IPS DF 6.9 (cell line): ENCODE measurements around the gene SOCS7.

Experiments
- DNase-seq: peaks from one replicate; pipeline ENCODE4 v3.0.0-alpha.2; 2013; ENCODE audit warnings: low read depth, low spot score
- H3K27ac ChIP-seq: one replicate; pipeline ENCODE4 v1.5.1; 2013; ENCODE audit warnings: low read length, control low read depth
- H3K27me3 ChIP-seq: 2 replicates; pipeline ENCODE4 v1.6.1; 2013; ENCODE audit warnings: mild to moderate bottlenecking, low read length; ENCODE audit not compliant: control insufficient read depth, insufficient read depth
- H3K36me3 ChIP-seq: 2 replicates; pipeline ENCODE4 v1.6.1; 2013; ENCODE audit warnings: low read length; ENCODE audit not compliant: control insufficient read depth, insufficient read depth
- H3K4me1 ChIP-seq: 2 replicates; pipeline ENCODE4 v1.6.1; 2013; ENCODE audit warnings: low read length; ENCODE audit not compliant: control insufficient read depth, insufficient read depth
- H3K4me3 ChIP-seq: 2 replicates; pipeline ENCODE4 v1.5.1; 2013; ENCODE audit warnings: mild to moderate bottlenecking, low read length
- H3K9me3 ChIP-seq: 2 replicates; pipeline ENCODE4 v1.6.1; 2013; ENCODE audit warnings: low read length, inconsistent platforms; ENCODE audit not compliant: control insufficient read depth, insufficient read depth
- WGBS: extraction: QIAGEN DNeasy Blood & Tissue Kit; methylation state at CpG from one replicate; pipeline ENCODE4 v1.1.7; 2013; ENCODE audit warnings: mixed read lengths, missing lambda C conversion rate; ENCODE audit not compliant: insufficient read length, insufficient coverage; 5-methylcytosine and 5-hydroxymethylcytosine counted together

Gene SOCS7

GRCh38 chr17:38440614-38441397 is 89.2 kb downstream of the SOCS7 start:
- H3K4me3 ChIP-seq: no peak overlapping the region
- no peak for DNase-seq
- no peak overlapping the region for H3K27ac ChIP-seq
- no peaks in the 10 kb centered on the region for H3K36me3 ChIP-seq
- H3K4me1 ChIP-seq: peaks cover 16% of the 10 kb centered on the region
- no peaks in the 10 kb centered on the region for H3K27me3 ChIP-seq
- no peaks in the 10 kb centered on the region for H3K9me3 ChIP-seq
- WGBS: no CpG with 5 or more reads among the region's 16 CpGs

DNA sequence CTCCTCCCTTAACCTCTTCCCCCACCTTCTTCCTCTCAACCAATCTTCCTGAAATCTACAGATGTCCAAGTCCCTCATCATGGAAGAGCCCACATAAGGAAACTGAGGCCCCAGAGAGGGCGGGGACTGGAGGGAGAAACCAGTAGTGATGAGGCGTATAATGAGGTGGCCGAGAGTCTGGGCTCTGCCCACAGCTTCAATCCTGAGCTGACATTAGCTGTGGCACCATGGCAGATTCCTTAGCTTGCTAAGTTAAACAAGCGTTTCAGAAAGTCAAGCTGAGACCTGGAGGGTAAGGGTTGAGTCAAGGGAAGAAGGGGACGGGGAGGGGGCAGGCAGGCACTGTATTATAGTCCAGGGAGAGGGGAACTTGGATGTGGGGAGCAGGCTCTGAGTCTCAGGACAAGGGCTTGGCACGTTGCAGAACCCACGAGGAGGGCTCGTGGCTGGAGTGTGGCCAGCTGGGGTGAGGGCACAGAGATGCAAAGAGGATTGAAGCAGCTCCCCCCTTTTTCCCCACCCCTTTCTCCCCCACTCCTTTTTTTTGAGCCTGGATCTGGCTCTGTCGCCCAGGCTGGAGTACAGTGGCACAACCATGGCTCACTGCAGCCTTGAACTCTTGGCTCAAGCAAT is 89.9 kb downstream of the SOCS7 start:
- WGBS: no CpG with 5 or more reads among the region's 9 CpGs
- no peaks in the 10 kb centered on the region for H3K36me3 ChIP-seq
- no peak for DNase-seq
- H3K27ac ChIP-seq: no peak overlapping the region
- peaks cover 16% of the 10 kb centered on the region for H3K4me1 ChIP-seq
- no peak overlapping the region for H3K4me3 ChIP-seq
- H3K9me3 ChIP-seq: no peaks in the 10 kb centered on the region
- H3K27me3 ChIP-seq: no peaks in the 10 kb centered on the region

GRCh38 chr17:38442548-38442947 is 90.9 kb downstream of the SOCS7 start:
- Histone ChIP-seq H3K4me1 (peaks cover 16% of the 10 kb centered on the region), H3K27ac (no peak overlapping the region), H3K27me3 (no peaks in the 10 kb centered on the region), H3K9me3 (no peaks in the 10 kb centered on the region), H3K36me3 (no peaks in the 10 kb centered on the region), H3K4me3 (no peak overlapping the region)
- no CpG with 5 or more reads among the region's 4 CpGs for WGBS
- no peak for DNase-seq

DNA sequence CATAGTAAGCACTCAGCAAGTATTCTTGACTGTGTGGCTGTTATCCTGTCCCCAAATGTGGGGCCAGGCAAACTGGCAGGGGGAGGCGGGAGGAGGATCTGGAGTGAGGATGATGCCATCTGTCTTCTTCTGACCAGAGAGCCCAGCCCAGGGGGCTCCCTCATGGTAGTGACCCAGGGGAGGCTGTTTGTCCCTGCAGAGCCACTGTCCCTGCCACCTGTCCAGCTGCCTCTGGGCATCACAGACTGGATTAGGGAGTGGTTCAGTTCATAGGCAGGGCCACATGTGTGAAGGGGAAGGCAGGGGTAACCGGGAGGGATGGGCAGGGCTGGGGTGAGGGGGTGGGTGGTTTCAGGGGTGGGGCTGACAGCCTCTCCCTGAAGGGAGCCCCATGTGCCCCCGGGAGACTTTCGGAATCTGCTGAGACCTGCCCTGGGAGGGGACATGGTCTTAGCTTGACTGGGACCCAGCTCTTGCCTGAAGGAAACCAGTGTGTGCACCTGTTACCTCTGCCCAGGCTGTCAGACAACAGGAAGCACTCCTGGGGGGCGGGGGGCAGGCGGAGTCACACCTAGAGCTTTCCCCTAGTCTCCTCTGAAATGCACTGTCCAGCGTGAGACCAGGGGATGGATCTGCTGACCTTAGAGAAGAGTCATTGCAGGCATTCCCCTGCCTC is 91.8 kb downstream of the SOCS7 start:
- H3K27me3 ChIP-seq: no peaks in the 10 kb centered on the region
- no peak for DNase-seq
- H3K4me3 ChIP-seq: no peak overlapping the region
- no peak overlapping the region for H3K27ac ChIP-seq
- H3K4me1 ChIP-seq: peaks cover 20% of the 10 kb centered on the region
- WGBS: no CpG with 5 or more reads among the region's 7 CpGs
- no peaks in the 10 kb centered on the region for H3K36me3 ChIP-seq
- H3K9me3 ChIP-seq: no peaks in the 10 kb centered on the region

DNA sequence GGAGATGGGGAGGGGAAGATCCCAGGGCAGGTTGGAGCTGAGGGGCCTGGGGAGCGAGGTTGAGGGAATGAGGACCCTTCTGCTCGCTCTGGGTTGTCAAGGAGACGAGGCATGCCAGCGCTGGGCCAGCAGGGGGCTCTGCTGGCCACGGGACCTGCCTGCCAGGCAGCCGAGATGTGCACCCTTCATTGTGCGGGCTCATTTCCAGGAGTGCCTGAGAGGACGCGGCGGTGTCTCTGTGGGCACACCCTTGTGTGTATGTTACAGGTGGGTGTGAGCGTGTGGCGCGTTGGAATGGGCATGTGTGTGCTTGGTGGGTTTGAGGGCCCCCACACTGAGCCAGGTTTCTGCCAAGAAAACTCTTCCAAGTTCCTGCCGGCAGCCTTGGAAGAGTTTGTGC is 92.5 kb downstream of the SOCS7 start:
- no peak for DNase-seq
- Histone ChIP-seq H3K9me3 (no peaks in the 10 kb centered on the region), H3K4me3 (no peak overlapping the region), H3K27ac (no peak overlapping the region), H3K27me3 (no peaks in the 10 kb centered on the region), H3K36me3 (no peaks in the 10 kb centered on the region), H3K4me1 (peaks cover 20% of the 10 kb centered on the region)
- WGBS: no CpG with 5 or more reads among the region's 14 CpGs

DNA sequence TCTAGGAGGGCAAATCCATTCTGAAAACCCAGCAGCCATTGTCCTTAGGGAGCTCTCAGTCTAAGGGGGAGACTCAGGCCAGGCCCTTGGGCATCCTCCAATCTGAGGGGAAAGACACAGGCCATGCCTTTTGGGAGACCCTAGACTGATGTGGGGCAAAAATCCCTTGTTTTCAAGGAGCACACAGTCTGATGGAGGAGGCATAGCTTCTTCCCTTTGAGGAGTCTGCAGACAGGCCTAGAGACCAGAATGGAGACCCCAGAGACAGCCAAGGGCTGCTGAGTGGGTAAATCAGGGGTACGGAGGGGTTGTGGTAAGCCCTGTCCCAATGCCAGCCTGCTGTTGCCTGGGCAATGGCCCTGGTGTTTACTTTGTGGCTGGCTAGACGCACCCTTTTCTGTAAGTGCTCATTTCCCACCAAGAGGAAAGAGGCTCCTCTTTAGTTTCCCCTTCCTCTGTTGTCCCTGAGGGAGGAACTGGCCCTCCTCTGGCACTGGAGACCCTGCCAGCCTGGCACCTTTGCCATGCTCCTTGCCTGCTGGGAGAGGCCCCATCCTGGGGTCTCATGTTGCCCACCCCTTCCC is 96.0 kb downstream of the SOCS7 start:
- no peaks in the 10 kb centered on the region for H3K27me3 ChIP-seq
- H3K27ac ChIP-seq: no peak overlapping the region
- H3K36me3 ChIP-seq: no peaks in the 10 kb centered on the region
- DNase-seq: no peak
- H3K4me3 ChIP-seq: no peak overlapping the region
- H3K4me1 ChIP-seq: peaks cover 16% of the 10 kb centered on the region
- no CpG with 5 or more reads among the region's 2 CpGs for WGBS
- H3K9me3 ChIP-seq: no peaks in the 10 kb centered on the region

DNA sequence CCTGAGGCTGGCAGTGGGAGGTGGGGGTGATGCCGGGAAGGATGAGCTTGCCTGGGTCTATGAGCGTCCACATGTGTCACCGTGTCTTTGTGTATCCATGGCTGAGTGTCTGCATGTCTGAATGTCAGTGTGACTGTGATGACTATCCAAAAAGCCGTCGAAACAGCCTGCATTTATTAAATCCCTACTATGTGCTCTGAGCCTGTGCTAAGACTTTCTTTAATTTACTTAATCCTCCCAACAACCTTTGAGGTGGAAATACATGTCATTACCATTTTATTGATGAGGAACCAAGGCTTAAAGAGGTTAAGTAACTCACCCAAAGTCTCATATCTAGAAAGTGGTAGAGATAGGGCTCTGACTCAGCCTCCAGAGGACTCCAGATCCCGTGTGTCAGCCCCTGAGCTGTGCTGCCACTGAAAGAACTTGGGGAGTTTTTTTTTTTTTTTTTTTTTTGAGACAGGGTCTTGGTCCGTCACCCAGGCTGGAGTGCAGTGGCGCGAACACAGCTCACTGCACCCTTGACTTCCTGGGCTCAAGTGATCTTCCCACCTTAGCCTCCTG is 96.6 kb downstream of the SOCS7 start:
- Histone ChIP-seq H3K27me3 (no peaks in the 10 kb centered on the region), H3K4me1 (peaks cover 22% of the 10 kb centered on the region), H3K27ac (no peak overlapping the region), H3K9me3 (no peaks in the 10 kb centered on the region), H3K36me3 (no peaks in the 10 kb centered on the region), H3K4me3 (no peak overlapping the region)
- WGBS: no CpG with 5 or more reads among the region's 9 CpGs
- no peak for DNase-seq

DNA sequence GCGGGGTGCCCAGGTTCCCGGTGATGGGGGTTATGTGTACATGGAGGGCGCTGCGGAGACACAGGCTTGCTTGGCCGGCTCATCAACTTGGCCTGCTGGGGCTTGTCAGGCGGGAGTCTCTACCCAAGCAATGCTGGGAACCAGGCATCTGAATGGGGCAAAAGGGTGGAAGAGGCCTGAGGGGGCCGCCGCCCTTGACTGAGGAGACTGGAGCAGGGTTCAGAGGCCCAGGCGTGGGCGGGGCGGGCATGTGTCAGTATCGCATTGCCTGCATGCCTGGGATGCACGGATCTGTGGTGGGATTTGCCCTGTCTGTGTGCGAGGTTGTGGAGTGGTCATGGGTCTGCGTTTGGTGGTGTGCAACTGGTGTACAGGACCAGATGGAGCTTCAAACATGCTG is 97.7 kb downstream of the SOCS7 start:
- WGBS: no CpG with 5 or more reads among the region's 15 CpGs
- Histone ChIP-seq H3K36me3 (no peaks in the 10 kb centered on the region), H3K4me1 (peaks cover 22% of the 10 kb centered on the region), H3K27me3 (no peaks in the 10 kb centered on the region), H3K9me3 (no peaks in the 10 kb centered on the region), H3K27ac (no peak overlapping the region), H3K4me3 (no peak overlapping the region)
- no peak for DNase-seq

DNA sequence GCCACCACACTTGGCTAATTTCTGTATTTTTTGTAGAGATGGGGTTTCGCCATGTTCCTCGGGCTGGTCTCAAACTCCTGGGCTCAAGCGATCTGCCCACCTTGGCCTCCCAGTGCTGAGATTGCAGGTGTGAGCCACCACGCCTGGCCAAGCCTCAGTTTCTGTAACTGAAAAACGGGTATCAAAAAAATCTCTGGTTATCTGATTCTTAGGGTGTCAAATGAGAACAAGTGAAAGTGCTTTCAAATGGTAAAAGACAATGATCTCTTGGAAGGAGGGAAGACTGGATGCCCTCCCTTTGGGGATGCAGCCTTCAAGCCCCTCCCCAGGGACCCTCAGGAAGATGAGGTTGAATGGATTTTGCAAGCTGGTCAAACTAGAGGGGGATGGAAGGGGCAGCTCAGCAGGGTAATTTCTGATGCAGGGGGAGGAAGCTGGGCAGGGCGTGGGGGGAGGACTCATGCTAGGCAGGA is 98.9 kb downstream of the SOCS7 start:
- H3K27ac ChIP-seq: peak overlapping the region; percentile 28
- H3K27me3 ChIP-seq: no peaks in the 10 kb centered on the region
- no CpG with 5 or more reads among the region's 6 CpGs for WGBS

More for the DNA sequence above, 98.9 kb downstream of the SOCS7 start:
- DNase-seq: no peak
- no peaks in the 10 kb centered on the region for H3K9me3 ChIP-seq
- no peak overlapping the region for H3K4me3 ChIP-seq
- H3K4me1 ChIP-seq: peaks cover 24% of the 10 kb centered on the region
- no peaks in the 10 kb centered on the region for H3K36me3 ChIP-seq
